ENCODE data around the gene PCIF1.

DNA sequence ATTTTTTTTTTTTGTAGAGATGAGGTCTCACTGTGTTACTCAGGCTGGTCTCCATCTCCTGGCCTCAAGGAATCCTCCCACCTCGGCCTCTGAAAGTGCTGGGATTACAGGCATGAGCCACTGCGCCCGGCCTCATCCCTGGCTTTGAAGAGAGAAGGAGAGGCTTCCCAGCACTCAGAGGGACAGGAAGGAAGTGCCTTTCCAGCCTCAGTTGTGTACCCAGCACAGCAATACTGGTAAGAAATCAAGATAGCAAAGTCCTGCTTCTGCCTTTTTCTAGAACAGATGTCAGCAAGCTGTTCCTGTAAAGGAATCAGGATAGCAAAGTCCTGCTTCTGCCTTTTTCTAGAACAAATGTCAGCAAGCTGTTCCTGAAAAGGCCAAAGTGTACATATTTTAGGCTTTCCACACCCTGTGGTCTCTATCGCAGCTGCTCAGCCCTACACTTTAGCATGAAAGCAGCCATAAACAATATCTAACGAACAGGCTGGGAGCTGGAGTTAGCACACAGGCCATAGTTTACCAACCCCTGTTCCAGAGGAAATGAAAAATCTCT is 16.2 kb upstream of the PCIF1 start:
- TF ChIP-seq, protein P1, sequence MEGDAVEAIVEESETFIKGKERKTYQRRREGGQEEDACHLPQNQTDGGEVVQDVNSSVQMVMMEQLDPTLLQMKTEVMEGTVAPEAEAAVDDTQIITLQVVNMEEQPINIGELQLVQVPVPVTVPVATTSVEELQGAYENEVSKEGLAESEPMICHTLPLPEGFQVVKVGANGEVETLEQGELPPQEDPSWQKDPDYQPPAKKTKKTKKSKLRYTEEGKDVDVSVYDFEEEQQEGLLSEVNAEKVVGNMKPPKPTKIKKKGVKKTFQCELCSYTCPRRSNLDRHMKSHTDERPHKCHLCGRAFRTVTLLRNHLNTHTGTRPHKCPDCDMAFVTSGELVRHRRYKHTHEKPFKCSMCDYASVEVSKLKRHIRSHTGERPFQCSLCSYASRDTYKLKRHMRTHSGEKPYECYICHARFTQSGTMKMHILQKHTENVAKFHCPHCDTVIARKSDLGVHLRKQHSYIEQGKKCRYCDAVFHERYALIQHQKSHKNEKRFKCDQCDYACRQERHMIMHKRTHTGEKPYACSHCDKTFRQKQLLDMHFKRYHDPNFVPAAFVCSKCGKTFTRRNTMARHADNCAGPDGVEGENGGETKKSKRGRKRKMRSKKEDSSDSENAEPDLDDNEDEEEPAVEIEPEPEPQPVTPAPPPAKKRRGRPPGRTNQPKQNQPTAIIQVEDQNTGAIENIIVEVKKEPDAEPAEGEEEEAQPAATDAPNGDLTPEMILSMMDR (conservative IDR thresholded peaks at IDR 0.05) = no peak
- TF ChIP-seq EZH2 (IDR thresholded peaks at IDR 0.05; ENCODE audit: low read depth) = no peak
